DND-41 (cell line): ENCODE data around the gene CARD9.

ENCODE experiments used
- ATAC-seq: fragments of 200-7000 bp; cut with Tn5 transposase; 3 replicates; pipeline ENCODE4 v1.9.1; 2021; ENCODE audit warnings: low read depth; ENCODE audit not compliant: insufficient read depth
- DNase-seq: peaks from one replicate; pipeline ENCODE4 v3.0.0-alpha.2; 2020
- H2AFZ ChIP-seq: 2 replicates; pipeline ENCODE4 v1.6.0; 2012; ENCODE audit warnings: low read depth, low read length
- H3K27ac ChIP-seq: 2 replicates; pipeline ENCODE4 v1.5.1; 2012; ENCODE audit warnings: low read length, inconsistent platforms
- H3K27me3 ChIP-seq: fragments of 200-600 bp; sonication (generic); 2 replicates; pipeline ENCODE4 v1.6.0; 2012; ENCODE audit warnings: low read length, mild to moderate bottlenecking, inconsistent platforms; ENCODE audit not compliant: insufficient read depth, poor library complexity
- H3K36me3 ChIP-seq: 2 replicates; pipeline ENCODE4 v1.5.1; 2012; ENCODE audit warnings: low read length, inconsistent platforms; ENCODE audit not compliant: insufficient read depth
- H3K4me1 ChIP-seq: 2 replicates; pipeline ENCODE4 v1.5.1; 2012; ENCODE audit warnings: mild to moderate bottlenecking, low read length; ENCODE audit not compliant: insufficient read depth
- H3K4me2 ChIP-seq: 2 replicates; pipeline ENCODE4 v1.6.0; 2012; ENCODE audit warnings: mild to moderate bottlenecking, moderate library complexity, low read length, inconsistent platforms; ENCODE audit not compliant: insufficient read depth
- H3K4me3 ChIP-seq, 2 experiments: fragments of 200-600 bp in 1 of 2; shearing (Covaris generic) in 1 of 2; 2 replicates each; pipeline ENCODE4 v1.5.1; 2012 to 2016; ENCODE audit warnings: inconsistent platforms in 2 of 2, low read length in 2 of 2, mild to moderate bottlenecking in 2 of 2, low read depth in 1 of 2, moderate library complexity in 1 of 2
- H3K79me2 ChIP-seq: 2 replicates; pipeline ENCODE4 v1.6.0; 2012; ENCODE audit warnings: low read length, inconsistent platforms; ENCODE audit not compliant: insufficient read depth
- H3K9ac ChIP-seq: 2 replicates; pipeline ENCODE4 v1.6.0; 2012; ENCODE audit warnings: low read depth, mild to moderate bottlenecking, inconsistent platforms, low read length, moderate library complexity
- H3K9me3 ChIP-seq: 2 replicates; pipeline ENCODE4 v1.5.1; 2012; ENCODE audit warnings: low read length, moderate library complexity, mild to moderate bottlenecking, inconsistent platforms; ENCODE audit not compliant: insufficient read depth, severe bottlenecking
- H4K20me1 ChIP-seq: 2 replicates; pipeline ENCODE4 v1.6.0; 2012; ENCODE audit warnings: low read length; ENCODE audit not compliant: insufficient read depth
- EZH2 ChIP-seq: IDR thresholded peaks from 3 replicates; pipeline ENCODE4 v1.6.1; 2012; ENCODE audit warnings: borderline replicate concordance, low read depth, mild to moderate bottlenecking, moderate library complexity, low read length, inconsistent platforms; ENCODE audit not compliant: severe bottlenecking
- TF ChIP-seq, protein P1 (sequence below): IDR thresholded peaks from 2 replicates; pipeline ENCODE4 v1.5.1; 2012; ENCODE audit warnings: borderline replicate concordance, low read length, moderate library complexity, mild to moderate bottlenecking; ENCODE audit not compliant: poor library complexity, severe bottlenecking; ENCODE audit errors: extremely low read depth

CARD9 gene

DNA sequence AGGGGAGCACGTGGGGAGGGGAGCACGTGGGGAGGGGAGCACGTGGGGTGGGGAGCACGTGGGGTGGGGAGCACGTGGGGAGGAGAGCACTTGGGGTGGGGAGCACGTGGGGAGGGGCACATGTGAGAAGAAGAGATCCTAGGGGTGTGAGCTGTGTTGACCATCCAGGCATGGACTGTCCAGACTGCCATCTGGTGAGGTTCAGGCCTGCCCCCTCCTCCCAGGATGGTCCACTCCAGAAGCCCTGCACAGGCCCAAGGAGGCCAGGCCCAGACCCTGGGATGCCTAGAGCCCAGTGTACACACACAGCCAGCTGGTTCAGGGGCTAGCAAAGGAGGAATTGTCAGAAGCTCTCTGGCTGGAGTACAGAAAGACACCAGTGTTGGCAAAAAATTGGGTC lies 24.2 kb upstream of the CARD9 start:
- peaks cover 71% of the 10 kb centered on the region for H3K36me3 ChIP-seq
- no peak overlapping the region for H3K27ac ChIP-seq
- H3K27me3 ChIP-seq, result no peaks in the 10 kb centered on the region
- no peak overlapping the region for H3K4me2 ChIP-seq
- no peaks in the 10 kb centered on the region for H3K9me3 ChIP-seq
- H3K79me2 ChIP-seq, result peaks cover 26% of the 10 kb centered on the region
- peaks cover 17% of the 10 kb centered on the region for H4K20me1 ChIP-seq
- peaks cover 27% of the 10 kb centered on the region for H3K4me1 ChIP-seq
- no peak overlapping the region for H2AFZ ChIP-seq
- no peak overlapping the region for H3K4me3 ChIP-seq
- TF ChIP-seq EZH2, result no peak
- TF ChIP-seq, protein P1, sequence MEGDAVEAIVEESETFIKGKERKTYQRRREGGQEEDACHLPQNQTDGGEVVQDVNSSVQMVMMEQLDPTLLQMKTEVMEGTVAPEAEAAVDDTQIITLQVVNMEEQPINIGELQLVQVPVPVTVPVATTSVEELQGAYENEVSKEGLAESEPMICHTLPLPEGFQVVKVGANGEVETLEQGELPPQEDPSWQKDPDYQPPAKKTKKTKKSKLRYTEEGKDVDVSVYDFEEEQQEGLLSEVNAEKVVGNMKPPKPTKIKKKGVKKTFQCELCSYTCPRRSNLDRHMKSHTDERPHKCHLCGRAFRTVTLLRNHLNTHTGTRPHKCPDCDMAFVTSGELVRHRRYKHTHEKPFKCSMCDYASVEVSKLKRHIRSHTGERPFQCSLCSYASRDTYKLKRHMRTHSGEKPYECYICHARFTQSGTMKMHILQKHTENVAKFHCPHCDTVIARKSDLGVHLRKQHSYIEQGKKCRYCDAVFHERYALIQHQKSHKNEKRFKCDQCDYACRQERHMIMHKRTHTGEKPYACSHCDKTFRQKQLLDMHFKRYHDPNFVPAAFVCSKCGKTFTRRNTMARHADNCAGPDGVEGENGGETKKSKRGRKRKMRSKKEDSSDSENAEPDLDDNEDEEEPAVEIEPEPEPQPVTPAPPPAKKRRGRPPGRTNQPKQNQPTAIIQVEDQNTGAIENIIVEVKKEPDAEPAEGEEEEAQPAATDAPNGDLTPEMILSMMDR, result no peak
- no peak for DNase-seq
- ATAC-seq, result no peak
- H3K9ac ChIP-seq, result no peak overlapping the region

DNA sequence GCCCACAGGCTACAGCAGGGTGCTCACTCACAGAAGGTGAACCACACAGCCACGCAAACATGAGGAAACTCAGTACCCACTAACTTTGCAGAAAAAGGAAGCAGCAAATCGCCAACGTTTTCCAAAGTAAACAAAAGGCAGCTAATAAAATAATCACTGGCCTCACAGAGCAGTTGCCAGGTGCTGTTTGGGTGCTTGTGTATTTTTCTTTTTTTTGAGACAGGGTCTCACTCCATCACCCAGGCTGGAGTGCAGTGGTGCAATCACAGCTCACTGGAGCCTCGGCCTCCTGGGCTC lies 22.7 kb upstream of the CARD9 start:
- H3K4me1 ChIP-seq, result peaks cover 27% of the 10 kb centered on the region
- DNase-seq (no peak), ATAC-seq (no peak)
- H4K20me1 ChIP-seq, result peaks cover 17% of the 10 kb centered on the region
- H3K27me3 ChIP-seq, result no peaks in the 10 kb centered on the region
- H3K79me2 ChIP-seq, result peaks cover 26% of the 10 kb centered on the region
- TF ChIP-seq EZH2, result no peak
- TF ChIP-seq, protein P1, result no peak
- no peak overlapping the region for H3K4me2 ChIP-seq
- H2AFZ ChIP-seq, result no peak overlapping the region
- no peak overlapping the region for H3K9ac ChIP-seq
- peaks cover 69% of the 10 kb centered on the region for H3K36me3 ChIP-seq
- H3K4me3 ChIP-seq, result no peak overlapping the region
- no peak overlapping the region for H3K27ac ChIP-seq
- no peaks in the 10 kb centered on the region for H3K9me3 ChIP-seq

DNA sequence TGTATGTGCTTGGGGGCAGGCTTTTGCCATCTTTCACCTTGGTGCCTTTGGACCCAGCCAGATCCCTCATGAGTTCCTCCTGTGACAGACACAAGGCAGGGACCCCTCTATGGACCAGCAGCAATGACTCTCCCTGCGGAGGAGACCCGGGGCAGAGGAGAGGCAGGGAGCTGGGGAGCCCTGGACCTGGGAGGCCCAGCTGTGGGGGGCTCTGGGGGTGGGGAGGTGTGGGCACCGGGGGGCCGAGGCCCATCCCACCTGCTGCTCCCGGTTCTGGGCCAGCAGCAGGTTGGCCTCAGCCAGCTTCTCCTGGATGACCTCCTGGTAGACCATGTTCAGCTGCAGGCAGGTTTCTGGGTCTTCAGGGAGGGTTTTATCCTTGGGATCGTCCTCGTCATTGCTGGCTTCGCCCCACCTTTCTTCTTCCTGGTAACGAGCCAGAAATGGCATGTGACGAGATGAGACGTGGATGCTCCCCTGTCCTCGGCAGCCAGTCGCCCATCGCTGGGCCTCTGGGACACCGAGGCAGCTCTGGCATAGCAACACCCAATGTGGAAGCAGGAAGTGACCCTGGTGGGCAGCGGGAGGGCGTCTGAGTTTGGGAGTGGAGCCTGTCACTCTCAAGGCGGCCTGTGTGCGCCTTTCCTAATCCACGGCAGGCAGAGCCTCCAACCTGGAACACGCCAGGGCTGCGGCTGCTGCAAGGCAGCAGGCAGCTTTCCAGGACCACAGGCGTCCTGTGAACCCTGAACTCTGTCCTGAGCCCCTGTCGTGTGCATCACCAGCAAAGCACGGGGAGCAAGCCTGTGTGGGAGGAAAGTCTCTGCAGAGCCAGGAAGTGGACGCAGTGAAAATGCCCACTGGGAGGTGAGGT lies 22.1 kb upstream of the CARD9 start:
- Histone ChIP-seq H2AFZ (no peak overlapping the region), H3K4me3 (no peak overlapping the region), H3K36me3 (peaks cover 69% of the 10 kb centered on the region), H3K27me3 (no peaks in the 10 kb centered on the region), H4K20me1 (peaks cover 17% of the 10 kb centered on the region), H3K4me1 (peaks cover 21% of the 10 kb centered on the region), H3K9me3 (no peaks in the 10 kb centered on the region), H3K79me2 (peaks cover 26% of the 10 kb centered on the region), H3K27ac (no peak overlapping the region), H3K4me2 (no peak overlapping the region), H3K9ac (no peak overlapping the region)
- no peak for TF ChIP-seq EZH2
- TF ChIP-seq, protein P1, result no peak
- DNase-seq (no peak), ATAC-seq (no peak)
